ENCODE measurements around the gene ATXN1.
A peak's percentile ranks its signal among the peaks of the same experiment; 100 is the strongest.

The ATXN1 gene

GRCh38 chr6:16783509-16783908, 22.2 kb upstream of the ATXN1 start:
- no peak overlapping the region for H2BK12ac ChIP-seq (ENCODE audit: low read length)
- no peak overlapping the region for H3K4ac ChIP-seq (ENCODE audit: low read length)
- H3K23ac ChIP-seq (ENCODE audit: low read depth, low read length, poor library complexity): no peak overlapping the region
- no peaks in the 10 kb centered on the region for H3K9me3 ChIP-seq (replicated peaks in 1 of 2; ENCODE audit: control insufficient read depth in 2 of 2, insufficient read depth in 1 of 2, low read depth in 1 of 2, low read length in 2 of 2)
- H3K79me1 ChIP-seq (ENCODE audit: low read depth, low read length): no peaks in the 10 kb centered on the region
- H2BK15ac ChIP-seq (ENCODE audit: low read length): no peak overlapping the region
- H3K14ac ChIP-seq (ENCODE audit: low read length): no peak overlapping the region
- H3K27ac ChIP-seq (replicated peaks; ENCODE audit: low read length): no peak overlapping the region
- no peak overlapping the region for H4K8ac ChIP-seq (ENCODE audit: low read depth, low read length)
- WGBS, 2 donors (ENCODE audit: extremely low coverage in 2 of 2, insufficient read length in 2 of 2, insufficient replicate concordance in 1 of 2): no CpG with 5 or more reads among the region's 4 CpGs
- H3K36me3 ChIP-seq (replicated peaks in 1 of 2; ENCODE audit: control insufficient read depth in 2 of 2, insufficient read depth in 2 of 2, low read length in 2 of 2): no peaks in the 10 kb centered on the region
- H2AK5ac ChIP-seq (ENCODE audit: low read depth, low read length): no peak overlapping the region
- no peak overlapping the region for H3K18ac ChIP-seq (ENCODE audit: low read length)
- no peak for DNase-seq (ENCODE audit: low spot score)
- no peak overlapping the region for H4K91ac ChIP-seq (ENCODE audit: low read depth, low read length, poor library complexity)
- H2BK120ac ChIP-seq (ENCODE audit: low read depth, low read length): no peak overlapping the region
- H3K4me1 ChIP-seq (ENCODE audit: control insufficient read depth in 2 of 2, insufficient read depth in 1 of 2, low read depth in 1 of 2, low read length in 2 of 2): no peaks in the 10 kb centered on the region
- H2BK5ac ChIP-seq (ENCODE audit: low read length): no peak overlapping the region
- no peak overlapping the region for H2AFZ ChIP-seq (ENCODE audit: low read length)
- no peaks in the 10 kb centered on the region for H3K27me3 ChIP-seq (ENCODE audit: control insufficient read depth in 3 of 3, insufficient read depth in 3 of 3, low read depth in 1 of 3, low read length in 3 of 3)
- no peak overlapping the region for H3K4me2 ChIP-seq (ENCODE audit: insufficient read depth, low read length, poor library complexity, severe bottlenecking)
- no peak overlapping the region for H3K9ac ChIP-seq (ENCODE audit: low read depth, low read length, poor library complexity)
- H3K4me3 ChIP-seq (ENCODE audit: low read length in 2 of 2): no peak overlapping the region

- no peak for DNase-seq (ENCODE audit: low spot score)
- H3K4me1 ChIP-seq (ENCODE audit: control insufficient read depth in 2 of 2, insufficient read depth in 1 of 2, low read depth in 1 of 2, low read length in 2 of 2): no peaks in the 10 kb centered on the region
- no peaks in the 10 kb centered on the region for H3K36me3 ChIP-seq (replicated peaks in 1 of 2; ENCODE audit: control insufficient read depth in 2 of 2, insufficient read depth in 2 of 2, low read length in 2 of 2)
- no peak overlapping the region for H3K4me2 ChIP-seq (ENCODE audit: insufficient read depth, low read length, poor library complexity, severe bottlenecking)
- H3K9ac ChIP-seq (ENCODE audit: low read depth, low read length, poor library complexity): no peak overlapping the region
- H4K8ac ChIP-seq (ENCODE audit: low read depth, low read length): no peak overlapping the region
- H3K27me3 ChIP-seq (ENCODE audit: control insufficient read depth in 3 of 3, insufficient read depth in 3 of 3, low read depth in 1 of 3, low read length in 3 of 3): no peaks in the 10 kb centered on the region
- no peaks in the 10 kb centered on the region for H3K9me3 ChIP-seq (replicated peaks in 1 of 2; ENCODE audit: control insufficient read depth in 2 of 2, insufficient read depth in 1 of 2, low read depth in 1 of 2, low read length in 2 of 2)
- H3K4me3 ChIP-seq (ENCODE audit: low read length in 2 of 2): no peak overlapping the region
- WGBS, 2 donors (ENCODE audit: extremely low coverage in 2 of 2, insufficient read length in 2 of 2, insufficient replicate concordance in 1 of 2): no CpG with 5 or more reads among the region's 4 CpGs
- H2BK5ac ChIP-seq (ENCODE audit: low read length): no peak overlapping the region
- H2BK120ac ChIP-seq (ENCODE audit: low read depth, low read length): no peak overlapping the region
- peak overlapping the region; percentile 81 for H2AFZ ChIP-seq (ENCODE audit: low read length)
- no peak overlapping the region for H3K14ac ChIP-seq (ENCODE audit: low read length)
- H3K27ac ChIP-seq (replicated peaks; ENCODE audit: low read length): no peak overlapping the region
- no peak overlapping the region for H2BK12ac ChIP-seq (ENCODE audit: low read length)
- no peak overlapping the region for H3K23ac ChIP-seq (ENCODE audit: low read depth, low read length, poor library complexity)
- no peak overlapping the region for H2BK15ac ChIP-seq (ENCODE audit: low read length)
- H3K18ac ChIP-seq (ENCODE audit: low read length): no peak overlapping the region
- H3K79me1 ChIP-seq (ENCODE audit: low read depth, low read length): no peaks in the 10 kb centered on the region
- H2AK5ac ChIP-seq (ENCODE audit: low read depth, low read length): no peak overlapping the region
- no peak overlapping the region for H4K91ac ChIP-seq (ENCODE audit: low read depth, low read length, poor library complexity)
- H3K4ac ChIP-seq (ENCODE audit: low read length): no peak overlapping the region
Measured at GRCh38 chr6:16782278-16782677, 21.0 kb upstream of the ATXN1 start.

- H3K9me3 ChIP-seq (replicated peaks in 1 of 2; ENCODE audit: control insufficient read depth in 2 of 2, insufficient read depth in 1 of 2, low read depth in 1 of 2, low read length in 2 of 2): no peaks in the 10 kb centered on the region
- H3K14ac ChIP-seq (ENCODE audit: low read length): no peak overlapping the region
- H3K23ac ChIP-seq (ENCODE audit: low read depth, low read length, poor library complexity): no peak overlapping the region
- H3K9ac ChIP-seq (ENCODE audit: low read depth, low read length, poor library complexity): no peak overlapping the region
- no peak overlapping the region for H3K18ac ChIP-seq (ENCODE audit: low read length)
- H2BK15ac ChIP-seq (ENCODE audit: low read length): no peak overlapping the region
- no peaks in the 10 kb centered on the region for H3K79me1 ChIP-seq (ENCODE audit: low read depth, low read length)
- no peak overlapping the region for H2BK5ac ChIP-seq (ENCODE audit: low read length)
- no peaks in the 10 kb centered on the region for H3K27me3 ChIP-seq (ENCODE audit: control insufficient read depth in 3 of 3, insufficient read depth in 3 of 3, low read depth in 1 of 3, low read length in 3 of 3)
- H3K4me3 ChIP-seq (ENCODE audit: low read length in 2 of 2): no peak overlapping the region
- H2AFZ ChIP-seq (ENCODE audit: low read length): peak overlapping the region; percentile 81
- no peak overlapping the region for H4K91ac ChIP-seq (ENCODE audit: low read depth, low read length, poor library complexity)
- no peak overlapping the region for H3K4me2 ChIP-seq (ENCODE audit: insufficient read depth, low read length, poor library complexity, severe bottlenecking)
- no peak overlapping the region for H3K27ac ChIP-seq (replicated peaks; ENCODE audit: low read length)
- H3K36me3 ChIP-seq (replicated peaks in 1 of 2; ENCODE audit: control insufficient read depth in 2 of 2, insufficient read depth in 2 of 2, low read length in 2 of 2): no peaks in the 10 kb centered on the region
- no peak overlapping the region for H2BK12ac ChIP-seq (ENCODE audit: low read length)
- no peak overlapping the region for H2BK120ac ChIP-seq (ENCODE audit: low read depth, low read length)
- WGBS, 2 donors (ENCODE audit: extremely low coverage in 2 of 2, insufficient read length in 2 of 2, insufficient replicate concordance in 1 of 2): no CpG with 5 or more reads among the region's 8 CpGs
- no peak overlapping the region for H2AK5ac ChIP-seq (ENCODE audit: low read depth, low read length)
- H3K4me1 ChIP-seq (ENCODE audit: control insufficient read depth in 2 of 2, insufficient read depth in 1 of 2, low read depth in 1 of 2, low read length in 2 of 2): no peaks in the 10 kb centered on the region
- H4K8ac ChIP-seq (ENCODE audit: low read depth, low read length): no peak overlapping the region
- DNase-seq (ENCODE audit: low spot score): no peak
- H3K4ac ChIP-seq (ENCODE audit: low read length): no peak overlapping the region
Measured at GRCh38 chr6:16781348-16782169, 20.3 kb upstream of the ATXN1 start.

GRCh38 chr6:16778521-16778920, 17.3 kb upstream of the ATXN1 start:
- Histone ChIP-seq H2BK12ac (ENCODE audit: low read length) (no peak overlapping the region), H3K9me3 (replicated peaks in 1 of 2; ENCODE audit: control insufficient read depth in 2 of 2, insufficient read depth in 1 of 2, low read depth in 1 of 2, low read length in 2 of 2) (no peaks in the 10 kb centered on the region), H4K91ac (ENCODE audit: low read depth, low read length, poor library complexity) (no peak overlapping the region), H2AFZ (ENCODE audit: low read length) (no peak overlapping the region), H3K18ac (ENCODE audit: low read length) (no peak overlapping the region), H3K79me1 (ENCODE audit: low read depth, low read length) (no peaks in the 10 kb centered on the region), H3K27ac (replicated peaks; ENCODE audit: low read length) (no peak overlapping the region), H3K4me3 (ENCODE audit: low read length in 2 of 2) (no peak overlapping the region), H3K4ac (ENCODE audit: low read length) (no peak overlapping the region), H2BK5ac (ENCODE audit: low read length) (no peak overlapping the region), H2AK5ac (ENCODE audit: low read depth, low read length) (no peak overlapping the region), H3K27me3 (ENCODE audit: control insufficient read depth in 3 of 3, insufficient read depth in 3 of 3, low read depth in 1 of 3, low read length in 3 of 3) (no peaks in the 10 kb centered on the region), H3K14ac (ENCODE audit: low read length) (no peak overlapping the region), H3K9ac (ENCODE audit: low read depth, low read length, poor library complexity) (no peak overlapping the region), H4K8ac (ENCODE audit: low read depth, low read length) (no peak overlapping the region), H2BK15ac (ENCODE audit: low read length) (no peak overlapping the region), H2BK120ac (ENCODE audit: low read depth, low read length) (no peak overlapping the region), H3K4me2 (ENCODE audit: insufficient read depth, low read length, poor library complexity, severe bottlenecking) (no peak overlapping the region), H3K36me3 (replicated peaks in 1 of 2; ENCODE audit: control insufficient read depth in 2 of 2, insufficient read depth in 2 of 2, low read length in 2 of 2) (no peaks in the 10 kb centered on the region), H3K4me1 (ENCODE audit: control insufficient read depth in 2 of 2, insufficient read depth in 1 of 2, low read depth in 1 of 2, low read length in 2 of 2) (no peaks in the 10 kb centered on the region), H3K23ac (ENCODE audit: low read depth, low read length, poor library complexity) (no peak overlapping the region)
- no peak for DNase-seq (ENCODE audit: low spot score)
- WGBS, 2 donors (ENCODE audit: extremely low coverage in 2 of 2, insufficient read length in 2 of 2, insufficient replicate concordance in 1 of 2): no CpG with 5 or more reads among the region's 5 CpGs
